ENCODE data around the gene ADGRG2.
A peak's percentile ranks its signal among the peaks of the same experiment; 100 is the strongest.
"Not testable (repeated sequence)": the region's sequence is repeated elsewhere in the genome, so short reads cannot be mapped to it uniquely, and the experiment has no call there.

Gene ADGRG2

GRCh38 chrX:18994713-18995112, 127.6 kb downstream of the ADGRG2 start:
- Histone ChIP-seq H3K9ac (ENCODE audit: low read length) (no peak overlapping the region), H3K4me3 (ENCODE audit: low read length) (no peak overlapping the region), H3K27me3 (ENCODE audit: control insufficient read depth, insufficient read depth, low read length) (no peaks in the 10 kb centered on the region), H3K4me1 (ENCODE audit: control insufficient read depth, insufficient read depth, low read length) (peaks cover 3% of the 10 kb centered on the region), H3K9me3 (ENCODE audit: control insufficient read depth, low read length) (no peaks in the 10 kb centered on the region), H3K36me3 (ENCODE audit: control insufficient read depth, insufficient read depth, low read length) (no peaks in the 10 kb centered on the region)

GRCh38 chrX:18992829-18993228, 129.4 kb downstream of the ADGRG2 start:
- H3K4me3 ChIP-seq (ENCODE audit: low read length) = no peak overlapping the region
- H3K27me3 ChIP-seq (ENCODE audit: control insufficient read depth, insufficient read depth, low read length) = no peaks in the 10 kb centered on the region
- H3K9me3 ChIP-seq (ENCODE audit: control insufficient read depth, low read length) = no peaks in the 10 kb centered on the region
- no peaks in the 10 kb centered on the region for H3K36me3 ChIP-seq (ENCODE audit: control insufficient read depth, insufficient read depth, low read length)
- H3K9ac ChIP-seq (ENCODE audit: low read length) = no peak overlapping the region
- H3K4me1 ChIP-seq (ENCODE audit: control insufficient read depth, insufficient read depth, low read length) = peaks cover 3% of the 10 kb centered on the region

- peak overlapping the region; percentile 59 for H3K9ac ChIP-seq (ENCODE audit: low read length)
- peak overlapping the region; percentile 36 for H3K4me3 ChIP-seq (ENCODE audit: low read length)
Measured at GRCh38 chrX:18985186-18985435, 137.2 kb downstream of the ADGRG2 start.

GRCh38 chrX:18984381-18985185, 137.7 kb downstream of the ADGRG2 start:
- peak overlapping the region; percentile 36 for H3K4me3 ChIP-seq (ENCODE audit: low read length)
- peak overlapping the region; percentile 59 for H3K9ac ChIP-seq (ENCODE audit: low read length)

More at GRCh38 chrX:18985186-18985435, 137.2 kb downstream of the ADGRG2 start:
- Histone ChIP-seq H3K27me3 (ENCODE audit: control insufficient read depth, insufficient read depth, low read length) (no peaks in the 10 kb centered on the region), H3K36me3 (ENCODE audit: control insufficient read depth, insufficient read depth, low read length) (no peaks in the 10 kb centered on the region), H3K4me1 (ENCODE audit: control insufficient read depth, insufficient read depth, low read length) (peaks cover 14% of the 10 kb centered on the region), H3K9me3 (ENCODE audit: control insufficient read depth, low read length) (no peaks in the 10 kb centered on the region)

GRCh38 chrX:18983666-18984380, 138.4 kb downstream of the ADGRG2 start, which contains the start of gene PHKA2:
Gene PHKA2 (minus strand): TSS chrX:18984114. CDS start chrX:18983932, 182 bp downstream.
- no peaks in the 10 kb centered on the region for H3K27me3 ChIP-seq (ENCODE audit: control insufficient read depth, insufficient read depth, low read length)

More at GRCh38 chrX:18984381-18985185, 137.7 kb downstream of the ADGRG2 start:
- Histone ChIP-seq H3K9me3 (ENCODE audit: control insufficient read depth, low read length) (no peaks in the 10 kb centered on the region), H3K36me3 (ENCODE audit: control insufficient read depth, insufficient read depth, low read length) (no peaks in the 10 kb centered on the region), H3K27me3 (ENCODE audit: control insufficient read depth, insufficient read depth, low read length) (no peaks in the 10 kb centered on the region), H3K4me1 (ENCODE audit: control insufficient read depth, insufficient read depth, low read length) (peaks cover 14% of the 10 kb centered on the region)

GRCh38 chrX:18981124-18981807, 141.0 kb downstream of the ADGRG2 start:
- no peak overlapping the region for H3K4me3 ChIP-seq (ENCODE audit: low read length)
- peaks cover 14% of the 10 kb centered on the region for H3K4me1 ChIP-seq (ENCODE audit: control insufficient read depth, insufficient read depth, low read length)
- no peaks in the 10 kb centered on the region for H3K27me3 ChIP-seq (ENCODE audit: control insufficient read depth, insufficient read depth, low read length)
- H3K36me3 ChIP-seq (ENCODE audit: control insufficient read depth, insufficient read depth, low read length) = no peaks in the 10 kb centered on the region
- H3K9ac ChIP-seq (ENCODE audit: low read length) = no peak overlapping the region
- H3K9me3 ChIP-seq (ENCODE audit: control insufficient read depth, low read length) = no peaks in the 10 kb centered on the region

More at GRCh38 chrX:18983666-18984380, 138.4 kb downstream of the ADGRG2 start, which contains the start of gene PHKA2:
- peaks cover 14% of the 10 kb centered on the region for H3K4me1 ChIP-seq (ENCODE audit: control insufficient read depth, insufficient read depth, low read length)
- H3K9me3 ChIP-seq (ENCODE audit: control insufficient read depth, low read length) = no peaks in the 10 kb centered on the region
- no peaks in the 10 kb centered on the region for H3K36me3 ChIP-seq (ENCODE audit: control insufficient read depth, insufficient read depth, low read length)
- H3K4me3 ChIP-seq (ENCODE audit: low read length) = peak within 1 kb of the TSS; percentile 36
- peak within 1 kb of the TSS; percentile 59 for H3K9ac ChIP-seq (ENCODE audit: low read length)

GRCh38 chrX:18980262-18980661, 142.0 kb downstream of the ADGRG2 start:
- not testable (repeated sequence) for H3K4me3 ChIP-seq (ENCODE audit: low read length); H3K9me3 ChIP-seq (ENCODE audit: control insufficient read depth, low read length); H3K9ac ChIP-seq (ENCODE audit: low read length); H3K27me3 ChIP-seq (ENCODE audit: control insufficient read depth, insufficient read depth, low read length); H3K36me3 ChIP-seq (ENCODE audit: control insufficient read depth, insufficient read depth, low read length)
- peaks cover 11% of the 10 kb centered on the region for H3K4me1 ChIP-seq (ENCODE audit: control insufficient read depth, insufficient read depth, low read length)

GRCh38 chrX:18974993-18975392, 147.3 kb downstream of the ADGRG2 start:
- Histone ChIP-seq H3K4me3 (ENCODE audit: low read length) (no peak overlapping the region), H3K27me3 (ENCODE audit: control insufficient read depth, insufficient read depth, low read length) (no peaks in the 10 kb centered on the region), H3K4me1 (ENCODE audit: control insufficient read depth, insufficient read depth, low read length) (no peaks in the 10 kb centered on the region), H3K9ac (ENCODE audit: low read length) (no peak overlapping the region), H3K9me3 (ENCODE audit: control insufficient read depth, low read length) (no peaks in the 10 kb centered on the region), H3K36me3 (ENCODE audit: control insufficient read depth, insufficient read depth, low read length) (no peaks in the 10 kb centered on the region)

GRCh38 chrX:18973527-18974192, 148.6 kb downstream of the ADGRG2 start:
- Histone ChIP-seq H3K4me3 (ENCODE audit: low read length) (no peak overlapping the region), H3K36me3 (ENCODE audit: control insufficient read depth, insufficient read depth, low read length) (no peaks in the 10 kb centered on the region), H3K27me3 (ENCODE audit: control insufficient read depth, insufficient read depth, low read length) (no peaks in the 10 kb centered on the region), H3K4me1 (ENCODE audit: control insufficient read depth, insufficient read depth, low read length) (no peaks in the 10 kb centered on the region), H3K9me3 (ENCODE audit: control insufficient read depth, low read length) (no peaks in the 10 kb centered on the region), H3K9ac (ENCODE audit: low read length) (no peak overlapping the region)

- Histone ChIP-seq H3K27me3 (ENCODE audit: control insufficient read depth, insufficient read depth, low read length) (no peaks in the 10 kb centered on the region), H3K4me3 (ENCODE audit: low read length) (no peak overlapping the region), H3K4me1 (ENCODE audit: control insufficient read depth, insufficient read depth, low read length) (no peaks in the 10 kb centered on the region), H3K36me3 (ENCODE audit: control insufficient read depth, insufficient read depth, low read length) (no peaks in the 10 kb centered on the region), H3K9me3 (ENCODE audit: control insufficient read depth, low read length) (no peaks in the 10 kb centered on the region), H3K9ac (ENCODE audit: low read length) (no peak overlapping the region)
Measured at GRCh38 chrX:18971506-18971905, 150.8 kb downstream of the ADGRG2 start.

- Histone ChIP-seq H3K9me3 (ENCODE audit: control insufficient read depth, low read length) (no peaks in the 10 kb centered on the region), H3K27me3 (ENCODE audit: control insufficient read depth, insufficient read depth, low read length) (no peaks in the 10 kb centered on the region), H3K4me3 (ENCODE audit: low read length) (no peak overlapping the region), H3K4me1 (ENCODE audit: control insufficient read depth, insufficient read depth, low read length) (no peaks in the 10 kb centered on the region), H3K9ac (ENCODE audit: low read length) (no peak overlapping the region), H3K36me3 (ENCODE audit: control insufficient read depth, insufficient read depth, low read length) (no peaks in the 10 kb centered on the region)
Measured at GRCh38 chrX:18970465-18970864, 151.8 kb downstream of the ADGRG2 start.
